NCI-H226 (cell line): ENCODE data around the gene FNDC5.
"Not testable (repeated sequence)": the region's sequence is repeated elsewhere in the genome, so short reads cannot be mapped to it uniquely, and the experiment has no call there.

Experiments
- DNase-seq: peaks from one replicate; pipeline ENCODE4 v3.0.0-alpha.2; 2015

Gene FNDC5

DNA sequence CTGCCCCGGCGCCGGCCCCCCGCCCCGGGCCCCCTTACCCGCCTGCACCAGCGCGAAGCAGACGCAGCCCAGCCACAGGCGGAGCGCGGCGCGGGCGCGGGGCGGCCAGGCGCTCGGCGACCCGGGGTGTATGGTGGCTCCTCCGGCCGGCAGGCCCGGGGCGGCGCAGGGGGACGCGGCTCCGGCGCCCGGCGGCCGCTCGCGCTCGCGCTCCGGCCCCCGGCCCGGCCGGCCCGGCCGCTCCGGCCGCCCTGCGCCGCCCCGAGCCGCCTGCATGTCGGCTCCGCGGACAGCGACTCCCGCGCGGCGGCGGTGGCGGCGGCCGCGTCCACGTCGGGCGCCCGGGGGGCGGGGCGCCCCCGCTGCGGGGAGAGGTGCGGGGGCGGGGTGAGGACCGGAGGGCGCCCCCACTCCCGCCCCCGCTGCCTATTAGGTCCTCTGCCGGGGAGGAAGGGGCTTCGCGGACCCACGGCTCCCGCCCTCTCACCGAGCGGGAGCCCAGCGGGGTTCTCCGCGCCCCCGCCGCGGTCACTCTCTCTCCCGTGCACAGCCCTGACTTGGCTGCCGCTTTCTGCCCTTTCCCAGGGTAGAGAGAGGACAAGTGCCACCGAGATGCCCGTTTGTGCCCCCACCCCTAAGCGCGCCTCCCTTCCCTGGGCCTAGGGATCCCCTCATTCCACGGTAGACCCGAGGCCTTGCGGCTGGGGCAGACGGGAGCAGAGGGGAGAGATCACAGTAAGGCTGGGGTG is at the start of gene FNDC5:
Gene FNDC5 (minus strand): TSS at position 298 of the 749 bp plus-strand sequence.
- DNase-seq = no peak

DNA sequence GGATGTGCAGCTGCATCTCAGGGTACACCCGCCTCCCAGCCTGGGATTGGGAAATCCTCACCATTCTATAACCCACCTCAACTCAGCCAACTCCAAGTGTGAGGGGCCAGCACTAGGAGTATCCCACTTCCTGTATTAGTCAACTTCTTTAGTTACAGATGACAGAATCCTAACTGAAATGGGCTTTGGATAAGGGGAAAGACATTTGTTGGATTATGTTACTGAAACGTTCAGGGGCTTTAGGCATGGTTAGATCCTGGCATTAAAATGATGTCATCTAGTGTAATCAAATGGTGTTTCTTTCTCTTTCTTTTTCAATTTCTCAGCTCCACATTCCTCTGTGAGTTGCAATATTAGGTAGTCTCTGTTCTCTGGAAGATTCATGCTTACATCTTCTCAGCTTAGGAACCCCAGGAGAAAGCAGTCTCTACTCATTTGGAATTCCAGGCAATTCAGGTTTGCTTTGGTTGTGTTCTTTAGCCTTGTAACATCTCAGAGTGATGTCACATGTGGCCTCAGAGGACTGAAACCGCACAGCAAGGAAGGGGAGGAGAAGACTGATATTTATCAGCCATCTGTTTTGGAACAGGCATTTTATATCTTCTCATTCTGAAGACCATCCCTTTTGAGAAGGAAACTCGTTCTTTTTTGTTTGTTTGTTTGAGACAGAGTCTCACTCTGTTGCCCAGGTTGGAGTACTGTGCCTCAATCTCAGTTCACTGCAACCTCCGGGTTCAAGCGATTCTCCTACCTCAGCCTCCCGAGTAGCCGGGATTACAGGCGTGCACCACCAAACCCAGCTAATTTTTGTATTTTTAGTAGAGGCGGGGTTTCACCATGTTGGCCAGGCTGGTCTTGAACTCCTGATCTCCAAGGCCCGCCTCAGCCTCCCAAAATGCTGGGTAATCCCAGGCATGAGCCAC is 49.4 kb upstream of the FNDC5 start:
- DNase-seq = peak; percentile 45

- DNase-seq = no peak
Measured at GRCh38 chr1:32918179-32918578, 47.5 kb upstream of the FNDC5 start.

- no peak for DNase-seq
Measured at GRCh38 chr1:32917521-32917920, 46.8 kb upstream of the FNDC5 start.

DNA sequence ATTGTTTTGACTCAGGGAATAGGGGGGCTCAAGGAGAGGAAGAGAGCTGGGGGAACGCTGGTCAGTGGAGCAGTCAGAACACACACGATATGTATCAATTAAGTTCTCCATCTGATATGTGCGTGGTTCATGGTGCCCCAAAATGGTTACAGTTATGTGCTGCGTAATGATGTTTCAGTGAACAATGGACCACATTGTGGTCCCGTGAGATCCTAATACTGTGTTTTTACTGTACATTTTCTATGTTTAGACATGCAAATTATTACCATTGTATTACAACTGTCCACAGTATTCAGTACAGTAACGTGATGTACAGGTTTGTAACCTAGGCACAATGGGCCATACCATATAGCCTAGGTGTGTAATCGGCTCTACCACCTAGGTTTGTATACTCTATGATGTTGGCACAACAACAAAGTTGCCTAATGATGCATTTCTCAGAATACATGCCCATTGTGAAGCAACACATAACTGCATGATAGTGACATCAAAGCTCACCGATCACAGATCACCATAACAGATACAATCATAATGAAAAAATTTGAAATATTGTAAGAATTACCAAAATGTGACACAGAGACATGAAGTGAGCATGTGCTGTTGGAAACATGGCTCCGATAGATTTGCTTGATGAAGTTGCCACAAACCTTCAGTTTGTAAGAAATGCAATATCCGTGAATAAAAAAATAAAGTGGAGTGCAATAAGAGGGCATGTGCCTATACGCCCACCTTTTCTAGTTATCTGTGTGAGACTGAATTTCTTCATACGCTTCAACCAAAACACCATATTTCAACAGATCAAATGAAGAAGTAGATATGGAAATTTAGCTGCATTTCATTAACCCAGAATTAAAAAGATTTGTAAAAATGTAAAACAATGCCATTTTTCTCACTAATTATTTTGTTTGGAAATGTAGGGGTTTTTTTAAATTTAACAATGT is 45.3 kb upstream of the FNDC5 start:
- no peak for DNase-seq

- no peak for DNase-seq
Measured at GRCh38 chr1:32910319-32910718, 39.6 kb upstream of the FNDC5 start.

DNA sequence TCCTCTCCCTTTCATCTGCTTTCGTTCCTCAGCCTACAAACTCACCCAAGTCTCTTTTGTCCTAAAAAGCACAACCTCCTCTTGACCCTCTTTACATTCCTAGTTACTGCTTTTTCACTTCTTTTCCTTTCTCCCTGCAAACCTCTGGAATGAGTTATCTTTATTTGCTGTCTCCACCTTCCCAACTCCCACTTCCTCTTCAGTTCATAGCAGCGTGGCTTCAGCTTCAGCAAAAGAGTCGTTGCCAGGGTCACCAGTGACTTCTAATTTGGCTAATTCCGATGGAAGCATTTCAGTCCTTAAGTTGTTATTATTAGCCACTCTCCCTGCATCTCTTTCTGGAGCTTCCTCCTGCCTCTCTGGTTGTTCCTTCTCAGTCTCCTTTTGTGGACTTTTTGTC is 36.7 kb upstream of the FNDC5 start:
- peak; percentile 19 for DNase-seq

DNA sequence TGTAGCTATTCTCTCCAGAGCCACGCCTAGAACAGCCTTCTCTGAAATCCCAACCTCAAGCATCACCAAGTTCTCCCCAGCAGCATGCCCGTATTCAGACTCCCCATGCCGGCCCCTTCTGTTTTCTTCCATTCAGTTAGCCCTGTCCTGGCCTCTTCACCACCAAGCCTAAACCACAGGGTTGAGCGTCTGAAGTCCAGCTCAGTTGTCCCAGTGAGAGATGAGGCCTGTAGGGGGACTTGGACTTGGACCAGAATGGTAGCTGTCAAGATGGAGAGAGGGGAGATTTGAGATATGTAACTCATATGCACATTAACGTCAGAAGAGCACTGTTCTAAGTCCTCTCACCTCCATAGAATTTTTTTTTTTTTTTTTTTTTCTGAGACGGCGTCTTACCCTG is 35.9 kb upstream of the FNDC5 start:
- DNase-seq = no peak

DNA sequence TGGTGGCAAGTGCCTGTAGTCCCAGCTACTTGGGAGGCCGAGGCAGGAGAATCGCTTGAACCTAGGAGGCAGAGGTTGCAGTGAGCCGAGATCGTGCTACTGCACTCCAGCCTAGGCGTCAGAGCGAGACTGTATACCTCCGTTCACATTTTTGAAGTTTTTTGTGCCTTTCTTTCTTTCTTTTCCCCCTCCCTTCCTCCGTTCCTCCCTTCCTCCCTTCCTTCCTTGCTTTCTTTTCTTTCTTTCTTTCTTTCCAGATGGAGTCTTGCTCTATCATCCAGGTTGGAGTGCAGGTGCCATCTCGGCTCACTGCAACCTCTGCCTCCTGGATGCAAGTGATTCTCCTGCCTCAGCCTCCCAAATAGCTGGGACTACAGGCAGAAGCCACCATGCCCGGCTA is 34.9 kb upstream of the FNDC5 start:
- not testable (repeated sequence) for DNase-seq

DNA sequence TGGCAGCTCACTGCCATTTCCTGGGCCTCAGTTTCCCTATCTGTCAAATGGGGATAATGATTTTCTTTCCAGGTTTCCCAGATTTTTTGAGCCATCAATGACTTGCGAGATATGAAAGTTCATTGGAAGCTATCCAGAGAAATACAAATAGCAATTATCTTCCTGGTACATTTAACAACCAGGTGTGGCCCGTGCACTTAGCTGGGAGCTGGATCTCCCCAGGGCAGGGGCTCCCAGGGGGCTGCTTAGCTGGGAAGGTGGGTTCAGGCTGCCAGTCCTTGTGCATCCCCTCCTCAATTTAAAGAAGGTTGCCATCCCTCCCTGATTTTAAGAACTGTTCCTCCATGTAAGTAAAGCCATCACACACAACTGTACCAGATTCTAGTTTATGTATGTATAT is 34.1 kb upstream of the FNDC5 start:
- no peak for DNase-seq

GRCh38 chr1:32903991-32904785 is 33.5 kb upstream of the FNDC5 start:
- DNase-seq = no peak

DNA sequence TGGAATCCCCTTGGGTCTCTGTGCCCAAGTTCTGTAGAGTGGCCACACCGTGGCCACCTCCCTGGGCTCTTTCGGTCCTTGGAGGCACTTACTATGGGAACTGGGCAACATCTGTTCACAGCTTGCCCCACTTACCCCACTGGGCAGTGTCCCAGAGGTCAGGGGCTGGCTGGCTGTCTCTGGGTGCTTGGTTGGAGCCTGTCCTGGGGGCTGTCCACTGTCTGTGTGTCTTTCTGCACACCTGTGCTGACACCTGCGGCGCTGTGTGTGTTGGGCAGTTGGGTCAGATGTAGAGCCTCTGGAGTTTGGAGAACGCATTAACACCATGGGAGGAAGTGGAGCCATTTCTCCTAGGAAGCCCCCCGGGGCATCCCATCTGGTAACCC is 31.8 kb upstream of the FNDC5 start:
- no peak for DNase-seq

GRCh38 chr1:32901823-32902534 is 31.3 kb upstream of the FNDC5 start:
- DNase-seq = no peak

GRCh38 chr1:32900956-32901822 is 30.5 kb upstream of the FNDC5 start, which contains the start of gene TMEM54:
TMEM54 (minus strand) TSS chr1:32901389; CDS start chr1:32901238, 151 bp downstream.
- peak; percentile 29 for DNase-seq

- no peak for DNase-seq
Measured at GRCh38 chr1:32900371-32900955, 29.8 kb upstream of the FNDC5 start.

- DNase-seq = no peak
Measured at GRCh38 chr1:32899586-32900296, 29.0 kb upstream of the FNDC5 start.

DNA sequence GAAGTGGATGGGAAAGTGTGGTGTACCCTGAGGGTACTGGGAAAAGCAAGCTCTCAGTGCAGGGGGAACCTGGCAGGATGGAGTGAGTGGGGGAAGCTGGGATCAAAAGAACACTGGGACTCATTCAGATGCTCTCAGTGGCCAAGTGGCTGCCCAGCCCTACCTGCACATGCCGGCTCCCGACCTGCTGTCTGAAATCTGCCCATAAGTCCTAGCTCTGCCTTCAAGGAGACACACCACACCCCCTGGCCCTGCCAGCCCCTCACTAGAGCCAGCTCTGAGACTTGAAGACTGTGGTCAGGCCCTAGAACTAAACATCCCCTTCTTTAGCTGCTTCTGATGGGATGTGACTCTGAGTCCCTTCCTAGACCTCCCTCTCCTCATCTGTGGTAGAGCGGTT is 28.2 kb upstream of the FNDC5 start:
- DNase-seq = no peak

DNA sequence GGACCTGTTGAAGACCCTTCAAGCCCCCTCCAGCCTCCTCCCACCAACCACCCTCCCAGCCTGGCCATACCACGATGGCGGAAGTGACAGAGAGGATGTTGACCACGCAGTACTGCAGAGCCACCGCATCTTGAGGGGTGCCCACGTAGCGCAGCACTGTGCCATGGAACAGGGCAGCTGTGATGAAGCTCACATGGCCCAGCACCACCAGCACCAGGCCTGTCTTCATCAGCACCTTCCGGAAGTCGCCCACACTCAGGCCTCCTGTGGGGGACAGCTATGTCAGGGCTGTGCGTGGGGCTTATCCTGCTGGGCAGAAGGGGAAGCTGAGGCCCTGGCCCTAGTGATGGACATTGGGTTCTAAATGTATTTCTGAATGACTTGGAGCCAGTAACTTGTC is 27.3 kb upstream of the FNDC5 start:
- DNase-seq = no peak
